ENCODE measurements around the gene PLCL1. TPM values are rescaled to one million over a fixed set of nuclear protein-coding genes. Genes with fewer than 3 reads are reported as not detected.
A peak's percentile ranks its signal among the peaks of the same experiment; 100 is the strongest.

PLCL1 gene
- total and polyA plus RNA-seq, 2 experiments from 2014 or later: 0.80 to 2.3 TPM

DNA sequence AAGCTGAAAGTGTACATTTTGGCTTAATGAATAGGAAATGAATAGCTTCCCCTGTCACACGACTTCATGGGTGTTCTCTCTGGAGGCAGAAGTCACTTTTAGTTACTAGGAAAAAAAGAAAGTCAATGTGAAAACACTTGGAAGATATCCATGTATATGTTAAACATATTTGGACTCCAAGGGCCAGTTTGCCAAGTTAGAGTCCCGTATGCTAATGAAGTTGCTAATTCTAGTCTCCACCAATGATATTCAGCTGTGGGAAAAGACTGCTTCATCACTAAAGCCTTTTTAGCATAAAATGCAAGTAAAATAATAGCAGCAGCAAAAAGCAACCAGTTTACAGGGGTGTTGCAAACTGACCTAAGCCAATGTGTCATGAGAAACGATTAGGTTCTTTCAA is 108.7 kb downstream of the PLCL1 start:
- H3F3A ChIP-seq (ENCODE audit: insufficient read depth): peaks cover 28% of the 10 kb centered on the region
- H3K9me3 ChIP-seq (ENCODE audit: low read depth): no peaks in the 10 kb centered on the region
- no peaks in the 10 kb centered on the region for H3K79me2 ChIP-seq (ENCODE audit: insufficient read depth)
- no peak overlapping the region for H3K4me3 ChIP-seq
- no peak for TF ChIP-seq EZH2 (IDR thresholded peaks at IDR 0.05; ENCODE audit: insufficient read depth, poor library complexity, severe bottlenecking)
- TF ChIP-seq EZH2phosphoT487 (IDR thresholded peaks at IDR 0.05; ENCODE audit: insufficient read depth, low read depth): no peak
- DNase-seq: no peak
- no peak overlapping the region for H2AFZ ChIP-seq
- H3K4me1 ChIP-seq (ENCODE audit: insufficient read depth): peaks cover 36% of the 10 kb centered on the region
- H3K9ac ChIP-seq: no peak overlapping the region
- no peaks in the 10 kb centered on the region for H3K9me2 ChIP-seq (ENCODE audit: insufficient read depth)
- no peaks in the 10 kb centered on the region for H4K20me1 ChIP-seq (ENCODE audit: insufficient read depth)
- 71 to 74% methylated on average over 3 of the region's 3 CpGs for whole genome bisulfite sequencing, 2 experiments (ENCODE audit: low coverage in 1 of 2, low lambda C conversion rate in 2 of 2, missing lambda C conversion rate in 2 of 2)
- H3K27me3 ChIP-seq (replicated peaks; ENCODE audit: insufficient read depth): no peaks in the 10 kb centered on the region
- H3K4me2 ChIP-seq (ENCODE audit: unreplicated experiment): no peak overlapping the region
- in situ Hi-C loops (cut with MboI): no loop called here
- H3K27ac ChIP-seq: no peak overlapping the region
- H3K36me3 ChIP-seq (ENCODE audit: low read depth): no peaks in the 10 kb centered on the region

DNA sequence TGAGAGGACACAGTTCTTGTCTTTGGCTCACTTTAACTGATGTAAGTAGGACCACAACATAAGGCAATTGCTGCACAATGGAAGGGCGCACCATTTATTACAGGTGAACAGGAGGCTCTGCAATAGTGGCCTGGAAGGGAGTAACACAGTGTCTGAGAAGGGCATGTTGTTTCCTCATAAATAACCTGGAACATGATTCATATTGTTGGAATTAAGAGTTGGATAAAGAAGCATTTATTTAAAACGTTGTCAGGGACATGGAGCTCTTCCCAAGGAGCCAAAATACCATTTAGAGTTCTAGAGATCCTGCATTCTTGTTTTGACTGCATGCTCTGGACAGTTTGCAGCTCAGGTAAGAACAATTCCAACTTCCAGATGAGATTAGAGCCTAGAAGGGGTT is 110.4 kb downstream of the PLCL1 start:
- in situ Hi-C loops (cut with MboI): no loop called here
- H3K4me1 ChIP-seq (ENCODE audit: insufficient read depth): peaks cover 21% of the 10 kb centered on the region
- H4K20me1 ChIP-seq (ENCODE audit: insufficient read depth): no peaks in the 10 kb centered on the region
- WGBS, 2 experiments (ENCODE audit: low coverage in 1 of 2, low lambda C conversion rate in 2 of 2, missing lambda C conversion rate in 2 of 2): 48 to 52% methylated on average over 2 of the region's 2 CpGs
- H2AFZ ChIP-seq: no peak overlapping the region
- H3K27me3 ChIP-seq (replicated peaks; ENCODE audit: insufficient read depth): no peaks in the 10 kb centered on the region
- no peaks in the 10 kb centered on the region for H3K9me2 ChIP-seq (ENCODE audit: insufficient read depth)
- no peak overlapping the region for H3K9ac ChIP-seq
- no peaks in the 10 kb centered on the region for H3K36me3 ChIP-seq (ENCODE audit: low read depth)
- no peak for DNase-seq
- no peak for TF ChIP-seq EZH2phosphoT487 (IDR thresholded peaks at IDR 0.05; ENCODE audit: insufficient read depth, low read depth)
- no peak for TF ChIP-seq EZH2 (IDR thresholded peaks at IDR 0.05; ENCODE audit: insufficient read depth, poor library complexity, severe bottlenecking)
- no peaks in the 10 kb centered on the region for H3K79me2 ChIP-seq (ENCODE audit: insufficient read depth)
- H3K27ac ChIP-seq: no peak overlapping the region
- peaks cover 21% of the 10 kb centered on the region for H3F3A ChIP-seq (ENCODE audit: insufficient read depth)
- H3K9me3 ChIP-seq (ENCODE audit: low read depth): no peaks in the 10 kb centered on the region
- no peak overlapping the region for H3K4me2 ChIP-seq (ENCODE audit: unreplicated experiment)
- H3K4me3 ChIP-seq: no peak overlapping the region

DNA sequence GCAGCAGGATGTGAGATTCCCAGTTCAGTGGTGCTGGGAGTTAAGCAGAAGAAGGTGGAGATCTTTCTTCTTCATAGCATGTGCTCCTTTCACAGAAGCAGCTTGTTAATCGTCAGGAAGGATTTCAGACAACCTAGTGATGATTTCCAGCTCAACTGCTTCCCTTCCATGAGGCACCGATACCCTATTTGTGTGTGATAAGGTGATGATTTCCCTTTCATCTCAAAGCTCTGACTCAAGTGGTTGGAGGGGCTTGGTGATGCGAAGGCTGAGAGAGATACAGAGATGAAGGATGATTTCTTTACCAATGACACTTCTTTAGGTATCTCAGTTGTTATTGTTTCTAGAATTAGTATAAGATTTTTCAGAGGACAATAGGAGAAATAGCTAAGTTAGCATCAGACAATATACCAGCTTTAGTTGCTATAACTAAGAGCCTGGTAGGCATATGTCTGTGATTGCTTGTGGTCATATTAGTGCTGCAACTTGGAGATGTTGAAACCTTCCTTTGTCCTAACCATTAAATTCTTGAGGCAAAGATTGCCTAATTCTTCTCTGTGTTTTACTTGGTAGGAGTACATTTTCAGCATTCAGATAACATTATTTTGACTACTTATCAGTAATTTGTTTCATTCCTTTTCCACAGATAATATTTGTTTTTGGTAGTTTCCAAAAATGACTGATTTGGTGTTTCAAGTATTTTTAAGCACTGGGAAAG is 111.3 kb downstream of the PLCL1 start:
- H3K79me2 ChIP-seq (ENCODE audit: insufficient read depth): no peaks in the 10 kb centered on the region
- peak; percentile 82 for DNase-seq
- H2AFZ ChIP-seq: no peak overlapping the region
- peak overlapping the region; percentile 55 for H3K4me2 ChIP-seq (ENCODE audit: unreplicated experiment)
- H3K4me1 ChIP-seq (ENCODE audit: insufficient read depth): peaks cover 18% of the 10 kb centered on the region
- H3F3A ChIP-seq (ENCODE audit: insufficient read depth): peaks cover 13% of the 10 kb centered on the region
- no peaks in the 10 kb centered on the region for H4K20me1 ChIP-seq (ENCODE audit: insufficient read depth)
- no peaks in the 10 kb centered on the region for H3K9me2 ChIP-seq (ENCODE audit: insufficient read depth)
- H3K4me3 ChIP-seq: no peak overlapping the region
- H3K27me3 ChIP-seq (replicated peaks; ENCODE audit: insufficient read depth): no peaks in the 10 kb centered on the region
- in situ Hi-C loops (cut with MboI): no loop called here
- H3K27ac ChIP-seq: peak overlapping the region; percentile 33
- H3K9ac ChIP-seq: no peak overlapping the region
- TF ChIP-seq EZH2phosphoT487 (IDR thresholded peaks at IDR 0.05; ENCODE audit: insufficient read depth, low read depth) (0 out of 2 replicates have a peak, but pooled peaks have one; percentile 25), EZH2 (IDR thresholded peaks at IDR 0.05; ENCODE audit: insufficient read depth, poor library complexity, severe bottlenecking) (no peak)
- H3K9me3 ChIP-seq (ENCODE audit: low read depth): no peaks in the 10 kb centered on the region
- H3K36me3 ChIP-seq (ENCODE audit: low read depth): no peaks in the 10 kb centered on the region
- 36 to 52% methylated on average over 3 of the region's 3 CpGs for WGBS, 2 experiments (ENCODE audit: low coverage in 1 of 2, low lambda C conversion rate in 2 of 2, missing lambda C conversion rate in 2 of 2)

DNA sequence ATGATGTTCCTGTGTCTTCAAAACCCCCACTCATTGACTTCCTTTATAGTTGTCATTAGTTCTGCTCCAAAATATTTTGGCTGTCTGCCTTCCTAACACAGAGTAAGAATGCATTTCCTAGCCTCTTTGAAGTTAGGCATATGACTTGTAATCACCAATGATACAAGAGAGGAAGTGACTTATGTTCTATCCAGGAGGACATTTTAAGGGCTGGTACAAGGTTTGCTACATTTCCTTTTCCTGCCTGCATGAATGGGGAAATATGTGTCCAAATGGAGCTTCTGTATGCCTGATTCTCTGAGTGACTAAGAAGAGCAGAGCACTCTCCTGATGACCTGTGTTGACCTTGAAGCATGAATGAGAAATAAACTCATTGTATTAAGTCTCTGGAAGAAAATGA is 115.1 kb downstream of the PLCL1 start:
- no peaks in the 10 kb centered on the region for H4K20me1 ChIP-seq (ENCODE audit: insufficient read depth)
- H3K4me3 ChIP-seq: no peak overlapping the region
- peaks cover 18% of the 10 kb centered on the region for H3K4me1 ChIP-seq (ENCODE audit: insufficient read depth)
- peaks cover 12% of the 10 kb centered on the region for H3F3A ChIP-seq (ENCODE audit: insufficient read depth)
- no peak for DNase-seq
- H2AFZ ChIP-seq: no peak overlapping the region
- no peaks in the 10 kb centered on the region for H3K36me3 ChIP-seq (ENCODE audit: low read depth)
- H3K4me2 ChIP-seq (ENCODE audit: unreplicated experiment): no peak overlapping the region
- in situ Hi-C loops (cut with MboI): no loop called here
- no peaks in the 10 kb centered on the region for H3K79me2 ChIP-seq (ENCODE audit: insufficient read depth)
- TF ChIP-seq EZH2 (IDR thresholded peaks at IDR 0.05; ENCODE audit: insufficient read depth, poor library complexity, severe bottlenecking): no peak
- TF ChIP-seq EZH2phosphoT487 (IDR thresholded peaks at IDR 0.05; ENCODE audit: insufficient read depth, low read depth): no peak
- no peaks in the 10 kb centered on the region for H3K9me2 ChIP-seq (ENCODE audit: insufficient read depth)
- H3K27ac ChIP-seq: no peak overlapping the region
- no peak overlapping the region for H3K9ac ChIP-seq
- no peaks in the 10 kb centered on the region for H3K27me3 ChIP-seq (replicated peaks; ENCODE audit: insufficient read depth)
- no peaks in the 10 kb centered on the region for H3K9me3 ChIP-seq (ENCODE audit: low read depth)

All from GM23248 (cell line).